ENCODE data around the gene PRKAG2. TPM values are rescaled to one million over a fixed set of nuclear protein-coding genes. Genes with fewer than 3 reads are reported as not detected.

Gene PRKAG2
- total and polyA plus RNA-seq, 2 of the 8 experiments (the other 6 are each of a cell fraction or from before 2014, with no cell fraction given): 7.5 to 18.1 TPM

GRCh38 chr7:151544183-151544582, 332.7 kb downstream of the PRKAG2 start:
- no peaks in the 10 kb centered on the region for H3K79me1 ChIP-seq (ENCODE audit: low read depth, low read length)
- no peak overlapping the region for H2BK120ac ChIP-seq (replicated peaks; ENCODE audit: low read depth, low read length)
- no peaks in the 10 kb centered on the region for H3K9me3 ChIP-seq (ENCODE audit: insufficient read depth in 2 of 2, low read depth in 1 of 2, low read length in 1 of 2)
- H4K20me1 ChIP-seq (replicated peaks in 1 of 2; ENCODE audit: control insufficient read depth in 1 of 2, insufficient read depth in 2 of 2, low read length in 2 of 2): no peaks in the 10 kb centered on the region
- H4K8ac ChIP-seq (ENCODE audit: extremely low read depth, insufficient read depth, low read length): no peak overlapping the region
- POLR2A ChIA-PET (ENCODE audit: partially characterized antibody): no interaction called here
- H2BK5ac ChIP-seq (ENCODE audit: low read depth, low read length): no peak overlapping the region
- H2AK5ac ChIP-seq (ENCODE audit: low read depth, low read length): no peak overlapping the region
- no peak for DNase-seq (ENCODE audit: low read depth in 1 of 2, low spot score in 2 of 2)
- no peak overlapping the region for H2BK20ac ChIP-seq (ENCODE audit: low read length)
- H3K9ac ChIP-seq (replicated peaks in 1 of 4; ENCODE audit: extremely low read depth in 1 of 4, low read depth in 3 of 4, low read length in 3 of 4): no peak overlapping the region
- H2BK12ac ChIP-seq (ENCODE audit: low read depth, low read length): no peak overlapping the region
- H3K56ac ChIP-seq (replicated peaks; ENCODE audit: insufficient read length, low read depth, low read length): no peak overlapping the region
- CTCF ChIA-PET (ENCODE audit: partially characterized antibody): interaction anchor here (0.8 to 1.6 kb wide), 3 partner anchors 11 to 77 kb away, joined by 3 to 4 read pairs (median 4); no protein-coding TSS in a partner anchor
- H3K27ac ChIP-seq (ENCODE audit: low read depth, low read length): no peak overlapping the region
- H3K18ac ChIP-seq (ENCODE audit: extremely low read depth, low read length): no peak overlapping the region
- H3K23me2 ChIP-seq (ENCODE audit: low read depth, low read length): no peaks in the 10 kb centered on the region
- H3K4me3 ChIP-seq (ENCODE audit: extremely low read depth in 1 of 4, insufficient read depth in 2 of 4, low read depth in 3 of 4, low read length in 4 of 4): no peak overlapping the region
- H3K14ac ChIP-seq (ENCODE audit: insufficient read length): no peak overlapping the region
- no peak overlapping the region for H3K4ac ChIP-seq (replicated peaks; ENCODE audit: insufficient read length, low read depth, low read length)
- H3K4me2 ChIP-seq (ENCODE audit: insufficient read depth in 1 of 2, low read depth in 2 of 2, low read length in 2 of 2): no peak overlapping the region
- H3K79me2 ChIP-seq (ENCODE audit: control insufficient read depth in 1 of 2, insufficient read depth in 2 of 2, low read length in 2 of 2): no peaks in the 10 kb centered on the region
- H3K27me3 ChIP-seq (replicated peaks in 1 of 4; ENCODE audit: control insufficient read depth in 3 of 4, extremely low read depth in 1 of 4, insufficient read depth in 3 of 4, low read length in 3 of 4): no peaks in the 10 kb centered on the region
- no peak for FAIRE-seq
- H3K36me3 ChIP-seq (ENCODE audit: control insufficient read depth in 2 of 4, insufficient read depth in 4 of 4, low read length in 3 of 4): no peaks in the 10 kb centered on the region
- H3K23ac ChIP-seq (ENCODE audit: insufficient read length): no peak overlapping the region
- H4K91ac ChIP-seq (replicated peaks; ENCODE audit: insufficient read length, low read length): no peak overlapping the region
- peaks cover 0 to 4% (median 0%) of the 10 kb centered on the region in 4 experiments; a peak in 2 of 7 replicates for H3K4me1 ChIP-seq (replicated peaks in 1 of 4; ENCODE audit: control insufficient read depth in 3 of 4, insufficient read depth in 4 of 4, low read length in 3 of 4)
- H2BK15ac ChIP-seq (ENCODE audit: low read length): no peak overlapping the region
- no peak overlapping the region for H4K5ac ChIP-seq (ENCODE audit: insufficient read length, low read depth, low read length)
- no peak overlapping the region for H2AFZ ChIP-seq (ENCODE audit: low read length)
- TF ChIP-seq CHD1 (IDR thresholded peaks at IDR 0.05; ENCODE audit: low read depth, low read length): no peak

Data from H1 (cell line).